Measurements from ENCODE around the gene CTSO. TPM values are rescaled to one million over a fixed set of nuclear protein-coding genes. Genes with fewer than 3 reads are reported as not detected.

The CTSO gene
- total and polyA plus RNA-seq, 2 of the 8 experiments (the other 6 are each of a cell fraction or from before 2014, with no cell fraction given), result 0.39 to 0.41 TPM

DNA sequence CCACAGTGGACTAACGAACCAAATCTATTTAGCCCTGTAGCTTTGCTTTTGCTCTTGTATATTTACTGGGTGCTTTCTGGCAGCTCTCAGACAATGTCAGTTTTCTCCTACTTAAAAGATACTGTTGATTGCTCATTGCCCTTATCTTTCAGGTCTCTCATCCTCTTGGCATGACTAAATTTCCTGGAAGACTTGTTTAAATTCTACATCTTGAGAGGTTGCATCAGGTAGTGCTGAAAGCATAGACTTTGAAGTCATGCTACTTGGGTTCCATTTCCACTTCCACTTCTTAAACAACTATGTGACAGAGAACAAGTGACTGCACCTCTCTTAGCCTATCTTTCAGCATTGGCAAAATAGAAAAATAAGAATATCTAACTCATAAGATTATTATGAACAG lies 41.8 kb downstream of the CTSO start:
- no peak overlapping the region for H2BK120ac ChIP-seq (replicated peaks; ENCODE audit: low read depth, low read length)
- H4K91ac ChIP-seq (replicated peaks; ENCODE audit: insufficient read length, low read length), result no peak overlapping the region
- H3K4me3 ChIP-seq (ENCODE audit: extremely low read depth in 1 of 4, insufficient read depth in 2 of 4, low read depth in 3 of 4, low read length in 4 of 4), result no peak overlapping the region
- no peak overlapping the region for H3K18ac ChIP-seq (ENCODE audit: extremely low read depth, low read length)
- no peaks in the 10 kb centered on the region for H3K27me3 ChIP-seq (replicated peaks in 1 of 4; ENCODE audit: control insufficient read depth in 3 of 4, extremely low read depth in 1 of 4, insufficient read depth in 3 of 4, low read length in 3 of 4)
- no peak overlapping the region for H2BK5ac ChIP-seq (ENCODE audit: low read depth, low read length)
- no peaks in the 10 kb centered on the region for H3K23me2 ChIP-seq (ENCODE audit: low read depth, low read length)
- no peak overlapping the region for H2AFZ ChIP-seq (ENCODE audit: low read length)
- H3K9ac ChIP-seq (replicated peaks in 1 of 4; ENCODE audit: extremely low read depth in 1 of 4, low read depth in 3 of 4, low read length in 3 of 4), result no peak overlapping the region
- H4K20me1 ChIP-seq (replicated peaks in 1 of 2; ENCODE audit: control insufficient read depth in 1 of 2, insufficient read depth in 2 of 2, low read length in 2 of 2), result no peaks in the 10 kb centered on the region
- no peak overlapping the region for H2BK12ac ChIP-seq (ENCODE audit: low read depth, low read length)
- no peak overlapping the region for H3K56ac ChIP-seq (replicated peaks; ENCODE audit: insufficient read length, low read depth, low read length)
- H3K4me2 ChIP-seq (ENCODE audit: insufficient read depth in 1 of 2, low read depth in 2 of 2, low read length in 2 of 2), result no peak overlapping the region
- H3K27ac ChIP-seq (ENCODE audit: low read depth, low read length), result no peak overlapping the region
- no peak overlapping the region for H3K4ac ChIP-seq (replicated peaks; ENCODE audit: insufficient read length, low read depth, low read length)
- no peak overlapping the region for H4K8ac ChIP-seq (ENCODE audit: extremely low read depth, insufficient read depth, low read length)
- H3K79me1 ChIP-seq (ENCODE audit: low read depth, low read length), result no peaks in the 10 kb centered on the region
- DNase-seq (ENCODE audit: low read depth in 1 of 2, low spot score in 2 of 2) (no peak), FAIRE-seq (no peak)
- no peaks in the 10 kb centered on the region for H3K4me1 ChIP-seq (replicated peaks in 1 of 4; ENCODE audit: control insufficient read depth in 3 of 4, insufficient read depth in 4 of 4, low read length in 3 of 4)
- H2BK20ac ChIP-seq (ENCODE audit: low read length), result no peak overlapping the region
- H3K79me2 ChIP-seq (ENCODE audit: control insufficient read depth in 1 of 2, insufficient read depth in 2 of 2, low read length in 2 of 2), result no peaks in the 10 kb centered on the region
- ChIA-PET POLR2A (ENCODE audit: partially characterized antibody) (no interaction called here), CTCF (ENCODE audit: partially characterized antibody) (no interaction called here)
- no peaks in the 10 kb centered on the region for H3K9me3 ChIP-seq (ENCODE audit: insufficient read depth in 2 of 2, low read depth in 1 of 2, low read length in 1 of 2)
- H3K36me3 ChIP-seq (ENCODE audit: control insufficient read depth in 2 of 4, insufficient read depth in 4 of 4, low read length in 3 of 4), result no peaks in the 10 kb centered on the region
- H2BK15ac ChIP-seq (ENCODE audit: low read length), result no peak overlapping the region
- 96% methylated on average over 1 of the region's 1 CpG; no CpG with 5 or more reads in 1 of the 2 experiments for WGBS, 2 experiments (ENCODE audit: extremely low coverage in 1 of 2, insufficient coverage in 1 of 2, insufficient read length in 1 of 2, insufficient replicate concordance in 2 of 2, low coverage in 1 of 2, low lambda C conversion rate in 2 of 2, missing lambda C conversion rate in 1 of 2)
- no peak overlapping the region for H2AK5ac ChIP-seq (ENCODE audit: low read depth, low read length)
- H3K23ac ChIP-seq (ENCODE audit: insufficient read length), result no peak overlapping the region
- H3K14ac ChIP-seq (ENCODE audit: insufficient read length), result no peak overlapping the region
- H4K5ac ChIP-seq (ENCODE audit: insufficient read length, low read depth, low read length), result no peak overlapping the region
- TF ChIP-seq TCF12 (IDR thresholded peaks at IDR 0.05; ENCODE audit: low read depth, low read length) (no peak), RNF2 (IDR thresholded peaks at IDR 0.05; ENCODE audit: borderline replicate concordance, low read depth, low read length, missing control alignments, poor library complexity, severe bottlenecking) (no peak), RBBP5 (IDR thresholded peaks at IDR 0.05; ENCODE audit: borderline replicate concordance, low read depth, low read length) (no peak), YY1 (IDR thresholded peaks at IDR 0.05; ENCODE audit: low read depth, low read length) (no peak), RAD21 (IDR thresholded peaks at IDR 0.05 in 1 of 2, conservative IDR thresholded peaks at IDR 0.05 in 1 of 2; ENCODE audit: low read depth in 2 of 2, low read length in 2 of 2) (no peak), EP300 (IDR thresholded peaks at IDR 0.05; ENCODE audit: borderline replicate concordance in 1 of 2, low read depth in 2 of 2, low read length in 2 of 2) (no peak), CBX5 (IDR thresholded peaks at IDR 0.05; ENCODE audit: low read depth, low read length) (no peak), PHF8 (conservative IDR thresholded peaks at IDR 0.05; ENCODE audit: low read depth, low read length) (no peak), FOSL1 (IDR thresholded peaks at IDR 0.05; ENCODE audit: insufficient read depth, low read depth, low read length) (no peak), SIX5 (IDR thresholded peaks at IDR 0.05; ENCODE audit: low read depth, low read length) (no peak)
- TF ChIP-seq, protein P1, sequence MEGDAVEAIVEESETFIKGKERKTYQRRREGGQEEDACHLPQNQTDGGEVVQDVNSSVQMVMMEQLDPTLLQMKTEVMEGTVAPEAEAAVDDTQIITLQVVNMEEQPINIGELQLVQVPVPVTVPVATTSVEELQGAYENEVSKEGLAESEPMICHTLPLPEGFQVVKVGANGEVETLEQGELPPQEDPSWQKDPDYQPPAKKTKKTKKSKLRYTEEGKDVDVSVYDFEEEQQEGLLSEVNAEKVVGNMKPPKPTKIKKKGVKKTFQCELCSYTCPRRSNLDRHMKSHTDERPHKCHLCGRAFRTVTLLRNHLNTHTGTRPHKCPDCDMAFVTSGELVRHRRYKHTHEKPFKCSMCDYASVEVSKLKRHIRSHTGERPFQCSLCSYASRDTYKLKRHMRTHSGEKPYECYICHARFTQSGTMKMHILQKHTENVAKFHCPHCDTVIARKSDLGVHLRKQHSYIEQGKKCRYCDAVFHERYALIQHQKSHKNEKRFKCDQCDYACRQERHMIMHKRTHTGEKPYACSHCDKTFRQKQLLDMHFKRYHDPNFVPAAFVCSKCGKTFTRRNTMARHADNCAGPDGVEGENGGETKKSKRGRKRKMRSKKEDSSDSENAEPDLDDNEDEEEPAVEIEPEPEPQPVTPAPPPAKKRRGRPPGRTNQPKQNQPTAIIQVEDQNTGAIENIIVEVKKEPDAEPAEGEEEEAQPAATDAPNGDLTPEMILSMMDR (IDR thresholded peaks at IDR 0.05; ENCODE audit: control extremely low read depth in 1 of 3, insufficient read depth in 1 of 3, low read depth in 1 of 3, low read length in 3 of 3), result no peak
